HG02885 (cell line): ENCODE measurements around the gene KDM5C.
"Not testable (repeated sequence)": the region's sequence is repeated elsewhere in the genome, so short reads cannot be mapped to it uniquely, and the experiment has no call there.

Experiments used
- ATAC-seq: cut with Tn5 transposase; IDR thresholded peaks from one replicate; pipeline ENCODE4 v1.9.1; 2021; ENCODE audit warnings: mild to moderate bottlenecking; ENCODE audit not compliant: unreplicated experiment, poor library complexity

The KDM5C gene

GRCh38 chrX:53195401-53195800 is 29.6 kb downstream of the KDM5C start:
- no peak for ATAC-seq

DNA sequence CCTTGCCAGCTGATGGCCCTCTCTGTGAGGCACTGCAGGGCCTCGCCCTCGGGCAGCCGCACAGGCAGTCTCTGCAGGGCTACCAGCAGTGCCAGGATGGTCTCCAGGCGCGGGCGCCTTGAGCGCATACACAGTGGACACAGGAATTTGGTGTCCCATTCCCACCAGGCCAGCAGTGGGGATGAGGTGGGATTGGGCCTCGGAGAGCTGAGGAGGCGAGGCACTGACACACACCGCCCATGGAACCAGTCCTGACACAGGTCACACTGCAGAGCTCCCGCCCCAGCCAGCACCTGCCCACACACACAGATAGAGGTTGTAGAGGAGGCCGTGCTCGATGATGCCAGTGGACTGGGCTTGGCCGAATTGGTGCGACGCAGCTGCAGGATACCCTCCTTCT is 30.7 kb downstream of the KDM5C start:
- ATAC-seq, result no peak

- no peak for ATAC-seq
Measured at GRCh38 chrX:53193093-53193492, 31.9 kb downstream of the KDM5C start.

DNA sequence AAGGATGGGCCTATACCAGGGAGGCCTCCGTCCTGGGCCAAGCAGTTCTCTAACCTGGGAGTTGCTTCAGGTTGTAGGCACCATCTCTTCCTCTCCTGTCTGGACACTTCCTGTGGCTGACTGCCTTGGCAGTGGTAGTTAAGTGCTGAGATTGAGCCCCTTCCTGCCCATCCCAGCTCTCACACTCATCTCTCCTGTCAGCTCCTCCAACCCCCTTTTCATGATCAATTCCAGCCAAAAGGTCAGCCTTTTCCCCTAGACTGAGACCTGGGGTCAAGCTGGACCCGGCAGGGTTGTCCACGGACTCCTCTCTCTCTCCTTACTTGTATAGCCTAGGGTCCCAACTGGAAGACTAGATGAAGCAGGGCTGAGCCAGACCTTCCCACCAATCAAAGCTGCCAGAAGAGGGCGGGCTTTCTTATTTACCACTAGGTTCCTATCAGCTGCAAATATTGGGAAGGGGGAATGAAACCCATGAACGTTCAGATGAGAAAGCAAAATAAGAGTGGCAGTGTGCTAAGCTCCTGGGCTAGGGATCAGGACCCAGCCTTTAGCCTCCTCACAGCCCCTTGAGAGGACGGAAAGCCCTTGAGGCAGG is 34.5 kb downstream of the KDM5C start:
- ATAC-seq, result no peak

DNA sequence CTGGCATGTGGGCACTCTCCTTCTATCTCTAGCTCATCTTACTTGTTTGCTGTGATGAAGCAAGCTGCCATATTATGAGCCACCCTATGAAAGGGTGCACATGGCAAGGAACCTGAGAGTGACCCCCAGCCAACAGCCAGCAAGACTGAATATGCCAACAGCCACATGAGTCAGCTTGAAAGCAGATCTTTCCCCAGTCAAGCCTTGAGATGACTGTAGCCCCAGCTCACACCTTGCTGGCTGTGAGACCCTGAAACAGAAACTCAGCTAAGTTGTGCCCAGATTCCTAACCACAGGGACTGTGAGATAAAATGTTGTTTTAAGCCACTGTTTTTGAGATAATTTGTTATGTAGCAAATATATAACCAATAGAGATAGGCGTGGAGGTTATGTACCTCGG is 36.2 kb downstream of the KDM5C start:
- ATAC-seq, result peak; percentile 70

DNA sequence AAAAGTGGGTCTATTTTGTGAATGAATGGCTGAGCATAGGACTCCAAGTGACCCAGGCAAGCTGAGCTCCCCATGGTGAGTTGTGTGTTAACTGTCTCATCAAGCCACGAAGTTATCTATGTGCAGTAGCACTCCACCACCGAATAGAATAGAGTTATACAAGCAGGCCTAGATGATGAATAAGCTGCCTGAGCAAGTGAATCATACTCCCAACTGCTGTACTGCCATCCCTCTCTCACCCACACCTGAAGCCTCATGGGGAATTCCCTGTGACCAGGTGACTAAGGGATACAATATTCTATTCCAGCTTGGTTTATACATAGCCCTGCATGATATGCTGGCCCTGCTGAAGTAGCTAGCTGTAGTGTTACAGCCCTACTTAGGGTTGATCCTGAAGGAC is 38.7 kb downstream of the KDM5C start:
- ATAC-seq, result no peak

GRCh38 chrX:53184836-53185235 is 40.2 kb downstream of the KDM5C start:
- no peak for ATAC-seq

GRCh38 chrX:53171356-53171755 is 53.7 kb downstream of the KDM5C start:
- ATAC-seq, result no peak

DNA sequence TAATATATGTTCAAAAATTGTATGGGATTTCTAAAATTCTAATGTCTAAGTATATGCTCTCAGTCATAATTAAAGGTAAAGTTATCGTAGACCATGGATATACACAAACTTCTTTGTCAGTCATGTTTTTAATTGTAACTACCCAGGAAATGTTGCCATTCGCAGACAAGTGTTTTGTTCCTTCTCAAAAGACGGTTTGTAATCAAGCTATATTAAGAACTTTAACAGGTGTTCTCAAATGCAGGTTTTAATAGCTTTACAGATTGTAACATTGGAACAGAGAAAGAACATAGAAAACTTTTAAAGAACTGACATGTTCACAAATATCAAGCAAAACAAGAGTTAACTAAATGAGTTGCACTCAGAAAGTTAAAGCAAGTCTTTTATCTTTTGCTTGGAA is 58.9 kb downstream of the KDM5C start:
- ATAC-seq, result no peak

- ATAC-seq, result not testable (repeated sequence)
Measured at GRCh38 chrX:53164566-53164965, 60.4 kb downstream of the KDM5C start.

DNA sequence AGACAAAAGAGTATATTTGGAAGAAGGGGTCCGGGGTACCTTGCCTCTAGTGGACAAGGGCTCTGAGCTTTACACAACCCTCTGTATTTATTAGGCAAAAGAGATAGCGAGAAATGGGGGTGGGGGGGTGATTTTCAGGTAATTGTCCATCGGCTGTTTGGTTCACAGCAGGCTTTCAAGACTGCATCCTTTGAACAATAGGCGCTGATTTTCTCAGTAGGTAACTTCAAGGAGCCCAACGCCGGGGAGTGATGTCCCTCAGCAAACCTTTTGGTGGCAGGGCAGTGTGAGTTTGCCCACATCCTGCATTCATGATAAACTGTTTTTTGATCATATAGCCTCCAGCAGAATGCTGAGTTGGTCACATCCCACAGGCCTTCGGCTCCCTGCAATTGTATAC is 61.6 kb downstream of the KDM5C start:
- no peak for ATAC-seq

GRCh38 chrX:53160297-53160983 is 64.6 kb downstream of the KDM5C start:
- ATAC-seq, result no peak

GRCh38 chrX:53159184-53159583 is 65.8 kb downstream of the KDM5C start:
- ATAC-seq, result no peak

- no peak for ATAC-seq
Measured at GRCh38 chrX:53156207-53156596, 68.8 kb downstream of the KDM5C start.

GRCh38 chrX:53155512-53156206 is 69.3 kb downstream of the KDM5C start:
- no peak for ATAC-seq

GRCh38 chrX:53153581-53153980 is 71.4 kb downstream of the KDM5C start:
- no peak for ATAC-seq
